GM12878 (cell line): ENCODE results near the gene MST1R. TPM values are rescaled to one million over a fixed set of nuclear protein-coding genes. Genes with fewer than 3 reads are reported as not detected.

Source experiments
- ATAC-seq: fragments of 200-7000 bp; cut with Tn5 transposase; 3 replicates; pipeline ENCODE4 v1.9.1; 2020; ENCODE audit warnings: mild to moderate bottlenecking, moderate library complexity
- BruUV-seq: library from RNA; stranded (reverse); fragments of 400-500 nt; replicated peaks from 2 replicates; lab custom pipeline; 2021; lab: Mats Ljungman, UMichigan
- CTCF ChIA-PET: fragments of 300-600 bp; sonication (Branson Sonifier 250); formaldehyde crosslinking; extraction: SDS; loops from one replicate; lab custom pipeline; 2021; ENCODE audit warnings: inconsistent platforms; lab: Yijun Ruan, JAX
- POLR2A ChIA-PET: fragments of 350-600 bp; formaldehyde crosslinking; extraction: SDS; loops from one replicate; lab custom pipeline; 2021; ENCODE audit warnings: inconsistent platforms; lab: Charles Lee
- RAD21 ChIA-PET: fragments of 300-600 bp; sonication (Branson Sonifier 250); formaldehyde crosslinking; loops from one replicate; lab custom pipeline; 2023; ENCODE audit warnings: antibody characterized with exemption; ENCODE audit not compliant: unreplicated experiment; lab: Charles Lee
- SMC1A ChIA-PET: fragments of 300-600 bp; sonication (Branson Sonifier 250); formaldehyde crosslinking; loops from one replicate; lab custom pipeline; 2023; ENCODE audit not compliant: unreplicated experiment, uncharacterized antibody; lab: Charles Lee
- DNase-seq: peaks from one replicate; pipeline ENCODE4 v3.0.0-alpha.2; 2011; ENCODE audit warnings: low read depth, low spot score
- FAIRE-seq: peaks from 3 replicates; lab custom pipeline; 2011; peaks lifted over from hg19 to GRCh38; lab: Jason Lieb, UNC
- H2AFZ ChIP-seq: 2 replicates; pipeline ENCODE4 v1.6.0; 2011; ENCODE audit warnings: low read depth, low read length, control low read depth; ENCODE audit not compliant: control insufficient read depth
- H3K27ac ChIP-seq: 2 replicates; pipeline ENCODE4 v1.5.1; 2011; ENCODE audit warnings: control low read depth; ENCODE audit not compliant: control insufficient read depth, insufficient read depth
- H3K27me3 ChIP-seq, 2 experiments: replicated peaks in 1 of 2; 2 replicates each; pipeline versions ENCODE4 v1.6.0 to v1.6.1; 2011; ENCODE audit warnings: low read length in 1 of 2; ENCODE audit not compliant: control insufficient read depth in 2 of 2, insufficient read depth in 2 of 2
- H3K36me3 ChIP-seq, 2 experiments: 2 replicates each; pipeline ENCODE4 v1.5.1; 2011; ENCODE audit warnings: low read length in 1 of 2; ENCODE audit not compliant: control insufficient read depth in 2 of 2, insufficient read depth in 2 of 2
- H3K4me1 ChIP-seq: 2 replicates; pipeline ENCODE4 v1.6.1; 2011; ENCODE audit warnings: mild to moderate bottlenecking, low read length, moderate library complexity, mixed read lengths; ENCODE audit not compliant: control insufficient read depth, insufficient read depth
- H3K4me2 ChIP-seq: 2 replicates; pipeline ENCODE4 v1.6.0; 2011; ENCODE audit warnings: control low read depth; ENCODE audit not compliant: control insufficient read depth, insufficient read depth
- H3K4me3 ChIP-seq: fragments of 200-600 bp; sonication (generic); 2 replicates; pipeline ENCODE4 v1.5.1; 2016
- H3K79me2 ChIP-seq: 2 replicates; pipeline ENCODE4 v1.6.0; 2011; ENCODE audit warnings: low read length; ENCODE audit not compliant: control insufficient read depth, insufficient read depth
- H3K9ac ChIP-seq: 2 replicates; pipeline ENCODE4 v1.8.0; 2011; ENCODE audit warnings: low read length, control low read depth, mixed read lengths; ENCODE audit not compliant: control insufficient read depth, insufficient read depth
- H3K9me3 ChIP-seq: replicated peaks from 3 replicates; pipeline ENCODE4 v1.5.1; 2011; ENCODE audit warnings: mild to moderate bottlenecking, low read length; ENCODE audit not compliant: control insufficient read depth, insufficient read depth
- H4K20me1 ChIP-seq: 2 replicates; pipeline ENCODE4 v1.6.0; 2011; ENCODE audit not compliant: control insufficient read depth, insufficient read depth
- SMAD5 ChIP-seq: IDR thresholded peaks from 2 replicates; pipeline ENCODE4 v1.6.1; 2016; ENCODE audit warnings: antibody characterized with exemption, low read depth
- WRNIP1 ChIP-seq: IDR thresholded peaks from 2 replicates; pipeline ENCODE4 v1.6.1; 2011; ENCODE audit warnings: low read depth, low read length, improper control_type of control experiment, borderline replicate concordance
- YBX1 ChIP-seq: fragments of 450-650 bp; IDR thresholded peaks from 2 replicates; pipeline ENCODE4 v1.6.1; 2016; ENCODE audit warnings: antibody characterized with exemption
- ZBTB40 ChIP-seq: fragments of 450-650 bp; IDR thresholded peaks from 2 replicates; pipeline ENCODE4 v1.6.1; 2016; ENCODE audit warnings: mild to moderate bottlenecking, moderate library complexity, borderline replicate concordance
- WGBS: methylation state at CpG from one replicate; pipeline ENCODE4 v1.1.6; 2016; ENCODE audit warnings: low lambda C conversion rate; ENCODE audit not compliant: insufficient replicate concordance, insufficient coverage; ENCODE audit errors: missing lambda C conversion rate; 5-methylcytosine and 5-hydroxymethylcytosine counted together
- in situ Hi-C: fragments of 300-500 bp; cut with MboI; formaldehyde crosslinking; loops from 9 replicates; pipeline ENCODE4 v1.14.3; 2018; ENCODE audit warnings: mixed read lengths
- intact Hi-C: fragments of 100-400 bp; cut with micrococcal nuclease; formaldehyde crosslinking; loops from one replicate; pipeline ENCODE4 v1.14.2; 2022; ENCODE audit not compliant: unreplicated experiment
- polyA plus RNA-seq, 11 experiments: library from polyadenylated mRNA; depleted of rRNA in 4 of 11; unstranded in 6 of 11; stranded (reverse) in 5 of 11; fragments of >200 nt; fragmentation: Nextera tagmentation in 4 of 11; fragmentation: Illumina TruSeq in 1 of 11; extraction: Ambion mirVana in 4 of 11; extraction: Trizol in 1 of 11; gene quantifications; 1 replicate in 1 of 11; 2 replicates in 10 of 11; pipeline versions ENCODE4 v1.2.1 to v1.2.3, GENCODE V29; 2011 to 2016; ENCODE audit warnings: inconsistent platforms in 2 of 11, missing spikeins in 2 of 11, low read depth in 1 of 11
- total RNA-seq, 4 experiments: library from RNA; depleted of rRNA in 3 of 4; stranded (reverse); fragments of >200 nt in 3 of 4; fragmentation: Illumina TruSeq in 1 of 4; extraction: Trizol in 1 of 4; gene quantifications; 2 replicates each; pipeline versions ENCODE4 v1.2.1 to v1.2.3, GENCODE V29; 2013 to 2021

MST1R gene
- total and polyA plus RNA-seq, 10 of the 15 experiments (the other 5 are each of a cell fraction or from before 2014, with no cell fraction given) = 0.40 to 5.6 (median 1.2) TPM

GRCh38 chr3:49908373-49909199 is 4.9 kb upstream of the MST1R start:
- FAIRE-seq (no peak), ATAC-seq (no peak), DNase-seq (no peak)
- no peaks in the 10 kb centered on the region for H3K27me3 ChIP-seq
- CTCF ChIA-PET = interaction anchor here (0.7 to 8.4 kb wide), 5 partner anchors 8 to 105 kb away, joined by 3 to 70 read pairs (median 4); partner anchors contain the start of gene INKA1
- SMC1A ChIA-PET = interaction anchor here (0.6 to 1.5 kb wide), 3 partner anchors 41 to 835 kb away, joined by 3 read pairs; no protein-coding TSS in a partner anchor
- in situ Hi-C loops (loop anchor here (5.0 kb wide), 1 partner anchor 106 kb away; the partner anchor contains the start of gene INKA1), intact Hi-C loops (loop anchor here (5.0 kb wide), 1 partner anchor 51 kb away; the partner anchor contains the start of gene TRAIP)
- H3K27ac ChIP-seq = no peak overlapping the region
- TF ChIP-seq SMAD5 = no peak
- TF ChIP-seq ZBTB40 = no peak
- TF ChIP-seq YBX1 = no peak
- no peak for TF ChIP-seq WRNIP1
- H3K4me1 ChIP-seq = peaks cover 20% of the 10 kb centered on the region
- H3K79me2 ChIP-seq = no peaks in the 10 kb centered on the region
- no peak overlapping the region for H3K9ac ChIP-seq
- no peak overlapping the region for H3K4me3 ChIP-seq
- H3K36me3 ChIP-seq = peaks cover 0 to 2% of the 10 kb centered on the region in 2 experiments; a peak in 2 of 4 replicates
- RAD21 ChIA-PET = interaction anchor here (1.2 kb wide), 1 partner anchor 106 kb away, joined by 7 read pairs; the partner anchor contains the start of gene INKA1
- no TSS peak for BruUV-seq
- no peaks in the 10 kb centered on the region for H4K20me1 ChIP-seq
- no peaks in the 10 kb centered on the region for H3K9me3 ChIP-seq
- POLR2A ChIA-PET = interaction anchor here (1.2 kb wide), 1 partner anchor 8 kb away, joined by 3 read pairs; no protein-coding TSS in a partner anchor
- H3K4me2 ChIP-seq = no peak overlapping the region
- H2AFZ ChIP-seq = no peak overlapping the region
- WGBS = 80% methylated on average over 14 of the region's 14 CpGs
